ENCODE data around the gene TIMP3. TPM values are rescaled to one million over a fixed set of nuclear protein-coding genes. Genes with fewer than 3 reads are reported as not detected.

TIMP3 gene
- polyA plus RNA-seq, 1 of the 3 experiments (the other 2 are of a cell fraction): 26.1 TPM

DNA sequence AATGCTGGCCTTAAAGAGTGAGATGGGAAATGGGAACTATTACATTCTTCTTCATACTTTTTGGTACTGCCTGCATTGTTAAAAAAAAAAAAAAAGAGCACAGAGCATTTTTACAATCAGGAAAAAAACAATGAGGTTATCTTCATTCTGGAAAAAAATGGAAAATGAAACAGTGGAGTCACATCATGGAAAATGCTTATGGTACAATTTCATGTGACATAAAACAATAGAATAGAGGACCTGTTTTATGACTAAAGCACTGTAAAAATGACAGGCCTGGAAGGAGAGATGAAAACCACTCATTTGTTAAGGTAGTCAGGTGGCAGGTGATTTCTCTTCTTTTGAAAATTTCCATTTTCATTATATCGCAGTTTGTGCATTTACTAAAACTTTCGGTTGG, 75.0 kb downstream of the TIMP3 start (continued):
- TF ChIP-seq TEAD4 (IDR thresholded peaks at IDR 0.05; ENCODE audit: borderline replicate concordance, insufficient read depth) (no peak), YY1 (IDR thresholded peaks at IDR 0.05; ENCODE audit: low read depth) (no peak), GATA2 (CRISPR knock-in tag; IDR thresholded peaks at IDR 0.05) (no peak)

DNA sequence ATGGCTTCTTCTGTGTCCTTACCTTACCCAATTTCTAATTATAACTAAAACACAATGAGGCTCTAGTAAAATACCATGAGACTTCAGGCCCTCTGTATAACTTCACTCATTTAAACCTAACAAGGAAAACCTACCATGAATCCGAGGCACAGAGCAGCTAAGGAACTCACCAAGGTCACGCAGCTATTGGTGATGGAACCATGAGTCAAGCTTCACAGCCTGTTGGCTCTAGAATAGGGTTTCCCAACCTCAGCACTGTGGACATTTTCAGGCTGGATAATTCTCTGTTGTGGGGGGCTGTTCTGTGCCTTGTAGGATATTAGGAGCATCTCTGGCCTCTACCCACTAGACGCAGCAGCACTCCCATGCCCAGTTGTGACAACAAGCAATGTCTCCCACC, 75.7 kb downstream of the TIMP3 start:
- Histone ChIP-seq H3K4me1 (ENCODE audit: control insufficient read depth in 1 of 2, insufficient read depth in 2 of 2, low read depth in 1 of 2, low read length in 1 of 2) (peaks cover 0 to 31% of the 10 kb centered on the region in 2 experiments; a peak in 2 of 4 replicates), H3F3A (replicated peaks; ENCODE audit: insufficient read depth) (no peaks in the 10 kb centered on the region), H3K27ac (ENCODE audit: low read depth in 2 of 2, low read length in 1 of 2) (no peak overlapping the region), H3K79me2 (ENCODE audit: insufficient read depth) (no peaks in the 10 kb centered on the region), H3K9ac (no peak overlapping the region), H3K9me2 (no peaks in the 10 kb centered on the region), H3K27me3 (ENCODE audit: insufficient read depth) (no peaks in the 10 kb centered on the region), H2AFZ (ENCODE audit: low read depth) (no peak overlapping the region), H4K20me1 (ENCODE audit: insufficient read depth) (no peaks in the 10 kb centered on the region), H3K9me3 (no peaks in the 10 kb centered on the region), H3K36me3 (replicated peaks in 1 of 2; ENCODE audit: control insufficient read depth in 1 of 2, insufficient read depth in 2 of 2, low read length in 1 of 2) (no peaks in the 10 kb centered on the region), H3K4me2 (no peak overlapping the region), H3K4me3 (ENCODE audit: low read depth in 2 of 2, low read length in 1 of 2) (no peak overlapping the region)
- WGBS (ENCODE audit: low lambda C conversion rate): 42% methylated on average over 2 of the region's 3 CpGs
- TF ChIP-seq FOXJ3 (CRISPR knock-in tag; IDR thresholded peaks at IDR 0.05) (no peak), MEF2A (IDR thresholded peaks at IDR 0.05; ENCODE audit: borderline replicate concordance, low read depth) (no peak), POLR2AphosphoS5 (IDR thresholded peaks at IDR 0.05; ENCODE audit: low read depth, low read length) (no peak), PBX3 (IDR thresholded peaks at IDR 0.05) (no peak), YY1 (IDR thresholded peaks at IDR 0.05; ENCODE audit: low read depth) (no peak), RXRA (IDR thresholded peaks at IDR 0.05; ENCODE audit: borderline replicate concordance, low read depth) (no peak), GATA2 (CRISPR knock-in tag; IDR thresholded peaks at IDR 0.05) (no peak), IRF3 (IDR thresholded peaks at IDR 0.05; ENCODE audit: low read depth, low read length) (no peak), EZH2phosphoT487 (IDR thresholded peaks at IDR 0.05; ENCODE audit: borderline replicate concordance, low read depth) (no peak), EP300 (IDR thresholded peaks at IDR 0.05; ENCODE audit: borderline replicate concordance in 1 of 2, low read depth in 1 of 2, low read length in 1 of 2) (no peak), TAF1 (IDR thresholded peaks at IDR 0.05; ENCODE audit: borderline replicate concordance, low read depth, low read length) (no peak), JUND (IDR thresholded peaks at IDR 0.05) (no peak), TCF12 (IDR thresholded peaks at IDR 0.05) (no peak), REST (IDR thresholded peaks at IDR 0.05; ENCODE audit: low read depth, low read length) (no peak), CHD2 (IDR thresholded peaks at IDR 0.05; ENCODE audit: low read length, partially characterized antibody) (no peak), RAD21 (IDR thresholded peaks at IDR 0.05; ENCODE audit: low read length) (no peak), SMC3 (IDR thresholded peaks at IDR 0.05; ENCODE audit: low read depth, low read length) (no peak), MAX (IDR thresholded peaks at IDR 0.05; ENCODE audit: low read depth) (no peak)
- TF ChIP-seq, protein P1, sequence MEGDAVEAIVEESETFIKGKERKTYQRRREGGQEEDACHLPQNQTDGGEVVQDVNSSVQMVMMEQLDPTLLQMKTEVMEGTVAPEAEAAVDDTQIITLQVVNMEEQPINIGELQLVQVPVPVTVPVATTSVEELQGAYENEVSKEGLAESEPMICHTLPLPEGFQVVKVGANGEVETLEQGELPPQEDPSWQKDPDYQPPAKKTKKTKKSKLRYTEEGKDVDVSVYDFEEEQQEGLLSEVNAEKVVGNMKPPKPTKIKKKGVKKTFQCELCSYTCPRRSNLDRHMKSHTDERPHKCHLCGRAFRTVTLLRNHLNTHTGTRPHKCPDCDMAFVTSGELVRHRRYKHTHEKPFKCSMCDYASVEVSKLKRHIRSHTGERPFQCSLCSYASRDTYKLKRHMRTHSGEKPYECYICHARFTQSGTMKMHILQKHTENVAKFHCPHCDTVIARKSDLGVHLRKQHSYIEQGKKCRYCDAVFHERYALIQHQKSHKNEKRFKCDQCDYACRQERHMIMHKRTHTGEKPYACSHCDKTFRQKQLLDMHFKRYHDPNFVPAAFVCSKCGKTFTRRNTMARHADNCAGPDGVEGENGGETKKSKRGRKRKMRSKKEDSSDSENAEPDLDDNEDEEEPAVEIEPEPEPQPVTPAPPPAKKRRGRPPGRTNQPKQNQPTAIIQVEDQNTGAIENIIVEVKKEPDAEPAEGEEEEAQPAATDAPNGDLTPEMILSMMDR (IDR thresholded peaks at IDR 0.05): no peak
- TF ChIP-seq, protein P2, sequence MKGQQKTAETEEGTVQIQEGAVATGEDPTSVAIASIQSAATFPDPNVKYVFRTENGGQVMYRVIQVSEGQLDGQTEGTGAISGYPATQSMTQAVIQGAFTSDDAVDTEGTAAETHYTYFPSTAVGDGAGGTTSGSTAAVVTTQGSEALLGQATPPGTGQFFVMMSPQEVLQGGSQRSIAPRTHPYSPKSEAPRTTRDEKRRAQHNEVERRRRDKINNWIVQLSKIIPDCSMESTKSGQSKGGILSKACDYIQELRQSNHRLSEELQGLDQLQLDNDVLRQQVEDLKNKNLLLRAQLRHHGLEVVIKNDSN (IDR thresholded peaks at IDR 0.05; ENCODE audit: borderline replicate concordance, low read depth): no peak
- ChIA-PET POLR2A (no interaction called here), CTCF (interaction anchor here (6.4 kb wide), 1 partner anchor 109 kb away, joined by 34 read pairs; no protein-coding TSS in a partner anchor)
- DNase-seq: no peak

All from SK-N-SH (cell line).